ENCODE measurements around the gene EPOP.

DNA sequence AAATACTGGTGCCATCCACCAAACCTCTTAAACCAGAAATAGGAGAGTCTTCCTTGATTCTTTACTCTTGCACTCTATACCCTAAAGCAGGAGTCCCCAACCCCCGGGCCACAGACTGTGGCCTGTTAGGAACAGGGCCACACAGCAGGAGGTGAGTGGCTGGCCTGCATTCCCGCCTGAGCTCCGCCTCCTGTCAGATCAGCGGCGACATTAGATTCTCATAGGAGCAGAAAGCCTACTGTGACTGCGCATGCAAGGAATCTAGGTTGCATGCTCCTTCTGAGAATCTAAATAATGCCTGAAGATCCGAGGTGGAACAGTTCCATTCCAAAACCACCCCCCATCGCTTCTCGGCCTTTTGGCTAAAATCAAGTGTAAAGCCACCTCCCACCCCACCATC lies 38.7 kb downstream of the EPOP start:
- TF ChIP-seq, protein P1, sequence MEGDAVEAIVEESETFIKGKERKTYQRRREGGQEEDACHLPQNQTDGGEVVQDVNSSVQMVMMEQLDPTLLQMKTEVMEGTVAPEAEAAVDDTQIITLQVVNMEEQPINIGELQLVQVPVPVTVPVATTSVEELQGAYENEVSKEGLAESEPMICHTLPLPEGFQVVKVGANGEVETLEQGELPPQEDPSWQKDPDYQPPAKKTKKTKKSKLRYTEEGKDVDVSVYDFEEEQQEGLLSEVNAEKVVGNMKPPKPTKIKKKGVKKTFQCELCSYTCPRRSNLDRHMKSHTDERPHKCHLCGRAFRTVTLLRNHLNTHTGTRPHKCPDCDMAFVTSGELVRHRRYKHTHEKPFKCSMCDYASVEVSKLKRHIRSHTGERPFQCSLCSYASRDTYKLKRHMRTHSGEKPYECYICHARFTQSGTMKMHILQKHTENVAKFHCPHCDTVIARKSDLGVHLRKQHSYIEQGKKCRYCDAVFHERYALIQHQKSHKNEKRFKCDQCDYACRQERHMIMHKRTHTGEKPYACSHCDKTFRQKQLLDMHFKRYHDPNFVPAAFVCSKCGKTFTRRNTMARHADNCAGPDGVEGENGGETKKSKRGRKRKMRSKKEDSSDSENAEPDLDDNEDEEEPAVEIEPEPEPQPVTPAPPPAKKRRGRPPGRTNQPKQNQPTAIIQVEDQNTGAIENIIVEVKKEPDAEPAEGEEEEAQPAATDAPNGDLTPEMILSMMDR (IDR thresholded peaks at IDR 0.05; ENCODE audit: low read depth, low read length, missing input control) = no peak
- TF ChIP-seq, protein P2, sequence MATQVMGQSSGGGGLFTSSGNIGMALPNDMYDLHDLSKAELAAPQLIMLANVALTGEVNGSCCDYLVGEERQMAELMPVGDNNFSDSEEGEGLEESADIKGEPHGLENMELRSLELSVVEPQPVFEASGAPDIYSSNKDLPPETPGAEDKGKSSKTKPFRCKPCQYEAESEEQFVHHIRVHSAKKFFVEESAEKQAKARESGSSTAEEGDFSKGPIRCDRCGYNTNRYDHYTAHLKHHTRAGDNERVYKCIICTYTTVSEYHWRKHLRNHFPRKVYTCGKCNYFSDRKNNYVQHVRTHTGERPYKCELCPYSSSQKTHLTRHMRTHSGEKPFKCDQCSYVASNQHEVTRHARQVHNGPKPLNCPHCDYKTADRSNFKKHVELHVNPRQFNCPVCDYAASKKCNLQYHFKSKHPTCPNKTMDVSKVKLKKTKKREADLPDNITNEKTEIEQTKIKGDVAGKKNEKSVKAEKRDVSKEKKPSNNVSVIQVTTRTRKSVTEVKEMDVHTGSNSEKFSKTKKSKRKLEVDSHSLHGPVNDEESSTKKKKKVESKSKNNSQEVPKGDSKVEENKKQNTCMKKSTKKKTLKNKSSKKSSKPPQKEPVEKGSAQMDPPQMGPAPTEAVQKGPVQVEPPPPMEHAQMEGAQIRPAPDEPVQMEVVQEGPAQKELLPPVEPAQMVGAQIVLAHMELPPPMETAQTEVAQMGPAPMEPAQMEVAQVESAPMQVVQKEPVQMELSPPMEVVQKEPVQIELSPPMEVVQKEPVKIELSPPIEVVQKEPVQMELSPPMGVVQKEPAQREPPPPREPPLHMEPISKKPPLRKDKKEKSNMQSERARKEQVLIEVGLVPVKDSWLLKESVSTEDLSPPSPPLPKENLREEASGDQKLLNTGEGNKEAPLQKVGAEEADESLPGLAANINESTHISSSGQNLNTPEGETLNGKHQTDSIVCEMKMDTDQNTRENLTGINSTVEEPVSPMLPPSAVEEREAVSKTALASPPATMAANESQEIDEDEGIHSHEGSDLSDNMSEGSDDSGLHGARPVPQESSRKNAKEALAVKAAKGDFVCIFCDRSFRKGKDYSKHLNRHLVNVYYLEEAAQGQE (IDR thresholded peaks at IDR 0.05) = no peak
- TF ChIP-seq EGR1 (IDR thresholded peaks at IDR 0.05; ENCODE audit: low read depth in 2 of 2) = no peak
- TF ChIP-seq RXRA (IDR thresholded peaks at IDR 0.05) = no peak
- TF ChIP-seq TAF1 (conservative IDR thresholded peaks at IDR 0.05) = no peak
- TF ChIP-seq YY1 (IDR thresholded peaks at IDR 0.05) = no peak
- TF ChIP-seq FOXA2 (IDR thresholded peaks at IDR 0.05) = no peak
- no peak for TF ChIP-seq ATF3 (IDR thresholded peaks at IDR 0.05)
- TF ChIP-seq FOXA1 (IDR thresholded peaks at IDR 0.05) = no peak
- no peak for TF ChIP-seq RAD21 (IDR thresholded peaks at IDR 0.05)
